HEK293 (cell line): ENCODE data around the gene GRM4.

Experiments
- CTCF ChIA-PET: fragments of 350-600 bp; formaldehyde crosslinking; extraction: SDS; loops from one replicate; lab custom pipeline; 2021; ENCODE audit warnings: antibody characterized with exemption; lab: Yijun Ruan, JAX
- POLR2A ChIA-PET: fragments of 300-600 bp; formaldehyde crosslinking; extraction: SDS; loops from one replicate; lab custom pipeline; 2020; ENCODE audit warnings: antibody characterized with exemption, inconsistent platforms; lab: Yijun Ruan, JAX
- H3K27ac ChIP-seq: fragments of 200-500 bp; sonication (Bioruptor generic); 2 replicates; pipeline ENCODE4 v1.5.1; 2014; ENCODE audit warnings: low read depth, low read length, control low read depth, inconsistent platforms; ENCODE audit errors: extremely low read depth
- H3K36me3 ChIP-seq, 2 experiments: fragments of 200-500 bp in 1 of 2; sonication (Bioruptor generic) in 1 of 2; 1 replicate in 1 of 2; 2 replicates in 1 of 2; pipeline ENCODE4 v1.5.1; 2014 to 2017; ENCODE audit warnings: inconsistent platforms in 2 of 2, low read length in 2 of 2; ENCODE audit not compliant: control insufficient read depth in 2 of 2, insufficient read depth in 1 of 2
- H3K4me1 ChIP-seq: fragments of 200-500 bp; sonication (Bioruptor generic); 2 replicates; pipeline ENCODE4 v1.5.1; 2014; ENCODE audit warnings: mild to moderate bottlenecking, low read length, inconsistent platforms; ENCODE audit not compliant: control insufficient read depth, insufficient read depth
- H3K4me3 ChIP-seq: 2 replicates; pipeline ENCODE4 v1.5.1; 2011; ENCODE audit warnings: low read depth, mild to moderate bottlenecking, control low read depth, low read length, moderate library complexity
- H3K9me3 ChIP-seq: fragments of 200-500 bp; sonication (Bioruptor generic); 2 replicates; pipeline ENCODE4 v1.5.1; 2014; ENCODE audit warnings: low read depth, low read length, inconsistent platforms; ENCODE audit not compliant: control insufficient read depth, insufficient read depth
- HOXD13 ChIP-seq: sonication (generic); formaldehyde crosslinking; IDR thresholded peaks from 2 replicates; pipeline ENCODE4 v1.8.0; 2022; ENCODE audit warnings: missing genetic modification reagents, borderline replicate concordance
- IKZF3 ChIP-seq: fragments of 450-650 bp; IDR thresholded peaks from 2 replicates; pipeline ENCODE4 v1.5.0; 2018; ENCODE audit warnings: missing biosample characterization, mild to moderate bottlenecking, missing genetic modification characterization, moderate library complexity
- KLF7 ChIP-seq: fragments of 450-650 bp; formaldehyde crosslinking; IDR thresholded peaks from 2 replicates; pipeline ENCODE4 v1.5.1; 2016; ENCODE audit warnings: missing biosample characterization, missing genetic modification characterization, borderline replicate concordance
- PATZ1 ChIP-seq: fragments of 450-650 bp; formaldehyde crosslinking; IDR thresholded peaks from 2 replicates; pipeline ENCODE4 v1.5.1; 2016; ENCODE audit warnings: missing biosample characterization, missing genetic modification characterization
- ZBTB20 ChIP-seq: fragments of 450-650 bp; formaldehyde crosslinking; IDR thresholded peaks from 2 replicates; pipeline ENCODE4 v1.5.1; 2016; ENCODE audit warnings: missing biosample characterization, missing genetic modification characterization
- ZIC2 ChIP-seq: fragments of 450-650 bp; formaldehyde crosslinking; IDR thresholded peaks from 2 replicates; pipeline ENCODE4 v1.5.1; 2016; ENCODE audit warnings: missing biosample characterization, missing genetic modification characterization
- ZNF202 ChIP-seq: fragments of 450-650 bp; formaldehyde crosslinking; IDR thresholded peaks from 2 replicates; pipeline ENCODE4 v1.5.1; 2016; ENCODE audit warnings: missing biosample characterization, missing genetic modification characterization, borderline replicate concordance
- ZNF274 ChIP-seq, 2 experiments: fragments of 200-500 bp in 1 of 2; fragments of 450-650 bp in 1 of 2; sonication (Bioruptor generic) in 1 of 2; formaldehyde crosslinking in 1 of 2; IDR thresholded peaks; 2 replicates each; pipeline versions ENCODE4 v1.5.1 to v1.6.1; 2014 to 2016; ENCODE audit warnings: borderline replicate concordance in 1 of 2, inconsistent platforms in 1 of 2, low read length in 1 of 2, missing biosample characterization in 1 of 2, missing genetic modification characterization in 1 of 2
- ZNF280D ChIP-seq: fragments of 450-650 bp; formaldehyde crosslinking; IDR thresholded peaks from 2 replicates; pipeline ENCODE4 v1.5.1; 2016; ENCODE audit warnings: missing biosample characterization, missing genetic modification characterization
- ZNF302 ChIP-seq: fragments of 450-650 bp; formaldehyde crosslinking; IDR thresholded peaks from 2 replicates; pipeline ENCODE4 v1.5.1; 2016; ENCODE audit warnings: missing biosample characterization, missing genetic modification characterization, low read depth
- ZNF311 ChIP-seq: fragments of 450-650 bp; formaldehyde crosslinking; IDR thresholded peaks from 2 replicates; pipeline ENCODE4 v1.5.1; 2017; ENCODE audit warnings: missing biosample characterization, missing genetic modification characterization, borderline replicate concordance
- ZNF394 ChIP-seq: fragments of 450-650 bp; formaldehyde crosslinking; IDR thresholded peaks from 2 replicates; pipeline ENCODE4 v1.5.1; 2016; ENCODE audit warnings: missing biosample characterization, missing genetic modification characterization, mild to moderate bottlenecking, moderate library complexity, borderline replicate concordance
- ZNF510 ChIP-seq: fragments of 450-650 bp; formaldehyde crosslinking; IDR thresholded peaks from 2 replicates; pipeline ENCODE4 v1.5.1; 2018; ENCODE audit warnings: mild to moderate bottlenecking, missing genetic modification characterization, missing biosample characterization; ENCODE audit not compliant: insufficient replicate concordance
- ZNF514 ChIP-seq: fragments of 450-650 bp; formaldehyde crosslinking; IDR thresholded peaks from 2 replicates; pipeline ENCODE4 v1.5.1; 2016; ENCODE audit warnings: missing biosample characterization, missing genetic modification characterization
- ZNF544 ChIP-seq: fragments of 450-650 bp; formaldehyde crosslinking; IDR thresholded peaks from 2 replicates; pipeline ENCODE4 v1.5.0; 2017; ENCODE audit warnings: missing biosample characterization, missing genetic modification characterization
- ZNF555 ChIP-seq: fragments of 450-650 bp; formaldehyde crosslinking; conservative IDR thresholded peaks from 2 replicates; pipeline ENCODE4 v1.5.1; 2017; ENCODE audit warnings: missing biosample characterization, mild to moderate bottlenecking, missing genetic modification characterization, inconsistent platforms
- ZNF580 ChIP-seq: fragments of 450-650 bp; formaldehyde crosslinking; IDR thresholded peaks from 2 replicates; pipeline ENCODE4 v1.5.1; 2016; ENCODE audit warnings: missing biosample characterization, missing genetic modification characterization
- ZNF623 ChIP-seq: fragments of 450-650 bp; formaldehyde crosslinking; IDR thresholded peaks from 2 replicates; pipeline ENCODE4 v1.5.1; 2016; ENCODE audit warnings: missing biosample characterization, missing genetic modification characterization
- ZNF660 ChIP-seq: fragments of 450-650 bp; IDR thresholded peaks from 2 replicates; pipeline ENCODE4 v1.5.1; 2018; ENCODE audit warnings: missing biosample characterization, mild to moderate bottlenecking, missing genetic modification characterization
- ZNF677 ChIP-seq: fragments of 450-650 bp; IDR thresholded peaks from 2 replicates; pipeline ENCODE4 v1.5.0; 2018; ENCODE audit warnings: missing biosample characterization, mild to moderate bottlenecking, missing genetic modification characterization, moderate library complexity
- ZNF830 ChIP-seq: fragments of 450-650 bp; IDR thresholded peaks from 2 replicates; pipeline ENCODE4 v1.5.0; 2018; ENCODE audit warnings: missing biosample characterization, missing genetic modification characterization, low read depth, mild to moderate bottlenecking, moderate library complexity
- TF ChIP-seq, protein P1 (sequence below): fragments of 450-650 bp; formaldehyde crosslinking; IDR thresholded peaks from 2 replicates; pipeline ENCODE4 v1.5.1; 2016; ENCODE audit warnings: missing biosample characterization, missing genetic modification characterization
- TF ChIP-seq, protein P2 (sequence below): fragments of 450-650 bp; formaldehyde crosslinking; IDR thresholded peaks from 2 replicates; pipeline ENCODE4 v1.5.1; 2016; ENCODE audit warnings: missing biosample characterization, missing genetic modification characterization

Gene GRM4

GRCh38 chr6:34066218-34066571, 79.7 kb downstream of the GRM4 start (continued):
- TF ChIP-seq ZNF555 (tag by site-specific recombination) (no peak), ZNF202 (tag by site-specific recombination) (no peak), ZNF302 (tag by site-specific recombination) (no peak), ZNF280D (tag by site-specific recombination) (no peak), ZNF623 (no peak), ZNF544 (tag by site-specific recombination) (no peak), KLF7 (tag by site-specific recombination) (no peak), ZNF510 (tag by site-specific recombination) (no peak)
- TF ChIP-seq, protein P1, sequence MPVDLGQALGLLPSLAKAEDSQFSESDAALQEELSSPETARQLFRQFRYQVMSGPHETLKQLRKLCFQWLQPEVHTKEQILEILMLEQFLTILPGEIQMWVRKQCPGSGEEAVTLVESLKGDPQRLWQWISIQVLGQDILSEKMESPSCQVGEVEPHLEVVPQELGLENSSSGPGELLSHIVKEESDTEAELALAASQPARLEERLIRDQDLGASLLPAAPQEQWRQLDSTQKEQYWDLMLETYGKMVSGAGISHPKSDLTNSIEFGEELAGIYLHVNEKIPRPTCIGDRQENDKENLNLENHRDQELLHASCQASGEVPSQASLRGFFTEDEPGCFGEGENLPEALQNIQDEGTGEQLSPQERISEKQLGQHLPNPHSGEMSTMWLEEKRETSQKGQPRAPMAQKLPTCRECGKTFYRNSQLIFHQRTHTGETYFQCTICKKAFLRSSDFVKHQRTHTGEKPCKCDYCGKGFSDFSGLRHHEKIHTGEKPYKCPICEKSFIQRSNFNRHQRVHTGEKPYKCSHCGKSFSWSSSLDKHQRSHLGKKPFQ (tag by site-specific recombination): no peak
- TF ChIP-seq, all 188 proteins: peak for 0

- no peak overlapping the region for H3K27ac ChIP-seq
- ChIA-PET CTCF (interaction anchor here (0.6 kb wide), 2 partner anchors 59 to 452 kb away, joined by 3 to 4 read pairs; no protein-coding TSS in a partner anchor), POLR2A (no interaction called here)
- H3K36me3 ChIP-seq: no peaks in the 10 kb centered on the region
- no peaks in the 10 kb centered on the region for H3K4me1 ChIP-seq
- no peaks in the 10 kb centered on the region for H3K9me3 ChIP-seq
- H3K4me3 ChIP-seq: no peak overlapping the region
- TF ChIP-seq ZBTB20 (tag by site-specific recombination) (peak; percentile 68), ZIC2 (tag by site-specific recombination) (peak; percentile 36; the same call in 1 of the 2 replicates), ZNF274 (IDR thresholded peaks at IDR 0.05; ENCODE audit: low read length) (no peak), ZNF274 (tag by site-specific recombination; IDR thresholded peaks at IDR 0.05; ENCODE audit: borderline replicate concordance) (no peak), ZNF660 (tag by site-specific recombination) (no peak), ZNF580 (tag by site-specific recombination) (no peak), ZNF394 (tag by site-specific recombination) (no peak), HOXD13 (CRISPR knock-in tag) (no peak), IKZF3 (no peak), ZNF311 (tag by site-specific recombination) (no peak), ZNF830 (no peak), ZNF677 (tag by site-specific recombination) (no peak), PATZ1 (tag by site-specific recombination) (peak; percentile 44; the same call in 1 of the 2 replicates), ZNF514 (tag by site-specific recombination) (no peak)
- TF ChIP-seq, protein P2, sequence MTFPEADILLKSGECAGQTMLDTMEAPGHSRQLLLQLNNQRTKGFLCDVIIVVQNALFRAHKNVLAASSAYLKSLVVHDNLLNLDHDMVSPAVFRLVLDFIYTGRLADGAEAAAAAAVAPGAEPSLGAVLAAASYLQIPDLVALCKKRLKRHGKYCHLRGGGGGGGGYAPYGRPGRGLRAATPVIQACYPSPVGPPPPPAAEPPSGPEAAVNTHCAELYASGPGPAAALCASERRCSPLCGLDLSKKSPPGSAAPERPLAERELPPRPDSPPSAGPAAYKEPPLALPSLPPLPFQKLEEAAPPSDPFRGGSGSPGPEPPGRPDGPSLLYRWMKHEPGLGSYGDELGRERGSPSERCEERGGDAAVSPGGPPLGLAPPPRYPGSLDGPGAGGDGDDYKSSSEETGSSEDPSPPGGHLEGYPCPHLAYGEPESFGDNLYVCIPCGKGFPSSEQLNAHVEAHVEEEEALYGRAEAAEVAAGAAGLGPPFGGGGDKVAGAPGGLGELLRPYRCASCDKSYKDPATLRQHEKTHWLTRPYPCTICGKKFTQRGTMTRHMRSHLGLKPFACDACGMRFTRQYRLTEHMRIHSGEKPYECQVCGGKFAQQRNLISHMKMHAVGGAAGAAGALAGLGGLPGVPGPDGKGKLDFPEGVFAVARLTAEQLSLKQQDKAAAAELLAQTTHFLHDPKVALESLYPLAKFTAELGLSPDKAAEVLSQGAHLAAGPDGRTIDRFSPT (tag by site-specific recombination): no peak
Measured at GRCh38 chr6:34065466-34066217, 80.2 kb downstream of the GRM4 start.
